B cell (primary cell): ENCODE data around the gene CAP1.

ENCODE experiments used
- EZH2 ChIP-seq: IDR thresholded peaks from 2 replicates; pipeline ENCODE4 v1.6.1; 2012; ENCODE audit warnings: borderline replicate concordance, low read depth, mild to moderate bottlenecking, moderate library complexity, low read length; ENCODE audit not compliant: insufficient read depth, poor library complexity, severe bottlenecking
- TF ChIP-seq, protein P1 (sequence below): fragments of 200-600 bp; IDR thresholded peaks from one replicate; pipeline ENCODE4 v1.8.0; 2022; ENCODE audit warnings: antibody characterized with exemption, mild to moderate bottlenecking

DNA sequence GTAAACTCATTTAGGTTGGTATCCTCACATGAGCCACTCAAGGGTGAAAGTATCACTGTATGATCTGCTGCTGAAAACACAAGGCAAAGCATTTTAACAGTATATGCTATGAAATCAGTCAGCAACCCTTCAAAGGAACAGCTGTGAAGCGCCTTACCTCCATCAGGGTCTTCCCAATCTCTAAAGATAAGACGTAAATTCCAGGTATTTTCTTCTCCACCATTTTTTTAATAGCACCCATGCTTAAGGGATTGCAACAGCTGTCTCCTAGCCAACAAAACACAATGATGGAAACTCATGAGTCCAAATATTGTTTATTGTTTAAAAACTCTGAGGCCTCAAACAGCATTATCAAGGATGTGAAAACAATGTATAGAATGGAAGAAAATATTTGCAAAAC, 51.7 kb downstream of the CAP1 start:
- TF ChIP-seq, protein P1, sequence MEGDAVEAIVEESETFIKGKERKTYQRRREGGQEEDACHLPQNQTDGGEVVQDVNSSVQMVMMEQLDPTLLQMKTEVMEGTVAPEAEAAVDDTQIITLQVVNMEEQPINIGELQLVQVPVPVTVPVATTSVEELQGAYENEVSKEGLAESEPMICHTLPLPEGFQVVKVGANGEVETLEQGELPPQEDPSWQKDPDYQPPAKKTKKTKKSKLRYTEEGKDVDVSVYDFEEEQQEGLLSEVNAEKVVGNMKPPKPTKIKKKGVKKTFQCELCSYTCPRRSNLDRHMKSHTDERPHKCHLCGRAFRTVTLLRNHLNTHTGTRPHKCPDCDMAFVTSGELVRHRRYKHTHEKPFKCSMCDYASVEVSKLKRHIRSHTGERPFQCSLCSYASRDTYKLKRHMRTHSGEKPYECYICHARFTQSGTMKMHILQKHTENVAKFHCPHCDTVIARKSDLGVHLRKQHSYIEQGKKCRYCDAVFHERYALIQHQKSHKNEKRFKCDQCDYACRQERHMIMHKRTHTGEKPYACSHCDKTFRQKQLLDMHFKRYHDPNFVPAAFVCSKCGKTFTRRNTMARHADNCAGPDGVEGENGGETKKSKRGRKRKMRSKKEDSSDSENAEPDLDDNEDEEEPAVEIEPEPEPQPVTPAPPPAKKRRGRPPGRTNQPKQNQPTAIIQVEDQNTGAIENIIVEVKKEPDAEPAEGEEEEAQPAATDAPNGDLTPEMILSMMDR: no peak
- TF ChIP-seq EZH2: no peak
